ENCODE measurements around the gene CDHR1.

Gene CDHR1

DNA sequence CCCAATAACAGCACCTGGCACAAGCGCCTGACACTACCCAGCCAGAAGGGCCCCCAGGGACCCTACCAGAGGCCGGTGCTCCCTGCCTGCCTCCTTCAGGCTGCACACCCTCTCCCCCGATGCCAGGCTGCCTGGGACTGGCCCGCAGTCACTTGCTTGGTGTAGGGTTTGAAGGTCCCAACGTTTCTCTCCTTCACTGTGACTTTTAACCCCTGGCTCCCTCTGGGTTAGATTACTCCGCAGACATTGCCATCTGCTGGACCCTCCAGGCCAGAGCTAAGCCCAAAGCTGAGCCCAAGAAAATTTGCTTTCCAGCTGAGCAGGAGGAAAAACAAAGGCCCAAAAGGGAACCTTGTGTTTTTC is 6.9 kb downstream of the CDHR1 start:
- no peak for DNase-seq (ENCODE audit: low read depth)

DNA sequence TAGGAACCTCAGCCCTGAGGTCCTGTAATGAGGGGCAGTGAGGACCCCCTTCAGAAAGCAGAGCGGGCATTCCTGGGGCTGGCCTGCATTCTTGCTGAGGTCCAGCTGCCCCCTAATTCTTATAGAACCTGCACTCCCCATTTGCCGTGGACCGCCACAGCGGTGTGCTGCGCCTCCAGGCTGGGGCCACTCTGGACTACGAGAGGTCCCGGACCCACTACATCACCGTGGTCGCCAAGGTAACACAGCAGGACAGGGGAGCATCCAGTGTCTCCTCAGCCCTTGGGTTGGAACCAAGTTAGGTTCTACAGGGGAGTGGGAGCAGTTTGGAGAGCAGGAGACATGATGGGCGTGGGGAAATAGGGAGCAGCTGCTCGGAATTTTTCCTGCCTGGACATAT is 7.3 kb downstream of the CDHR1 start:
- no peak for DNase-seq (ENCODE audit: low read depth)

DNA sequence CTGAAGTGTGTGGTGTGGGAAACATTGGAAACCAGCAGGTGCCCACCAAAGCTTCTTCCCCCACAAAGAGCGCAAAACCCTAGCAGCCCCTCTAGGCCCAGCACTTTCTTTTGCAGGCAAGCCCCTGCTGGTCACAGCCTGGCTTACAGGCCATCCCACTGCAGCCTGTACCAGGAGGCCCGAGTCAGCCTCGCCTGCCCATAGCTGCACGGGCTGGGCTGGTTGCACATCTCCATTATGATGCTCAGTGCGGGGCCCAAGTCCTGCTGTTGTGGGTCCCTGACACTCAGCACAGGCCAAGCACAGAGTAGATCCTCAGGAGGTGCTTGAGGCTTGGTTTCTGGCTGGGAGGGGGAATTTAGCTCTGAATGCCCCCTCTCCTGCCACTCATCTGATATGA is 8.0 kb downstream of the CDHR1 start:
- no peak for DNase-seq (ENCODE audit: low read depth)

DNA sequence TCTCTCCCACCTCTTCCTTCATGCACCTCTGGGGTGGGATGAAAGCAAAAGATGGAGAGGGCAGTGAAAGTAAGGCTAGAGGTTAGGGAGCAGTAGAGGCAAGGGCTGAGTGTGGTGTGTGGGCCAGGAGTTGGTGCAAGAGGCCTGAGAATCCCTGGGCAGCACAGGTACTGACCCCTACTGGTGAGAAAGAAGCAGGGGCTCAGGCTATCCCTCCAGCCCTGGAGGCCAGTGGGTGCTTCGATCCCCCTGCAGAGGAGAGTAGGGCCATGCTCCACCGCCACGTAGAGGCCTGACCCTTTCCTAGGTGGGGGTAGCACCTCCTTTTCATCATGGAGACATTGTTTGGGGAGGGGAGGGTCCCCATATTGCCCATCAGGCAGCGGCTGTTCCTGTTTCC is 9.8 kb downstream of the CDHR1 start:
- DNase-seq (ENCODE audit: low read depth): no peak

DNA sequence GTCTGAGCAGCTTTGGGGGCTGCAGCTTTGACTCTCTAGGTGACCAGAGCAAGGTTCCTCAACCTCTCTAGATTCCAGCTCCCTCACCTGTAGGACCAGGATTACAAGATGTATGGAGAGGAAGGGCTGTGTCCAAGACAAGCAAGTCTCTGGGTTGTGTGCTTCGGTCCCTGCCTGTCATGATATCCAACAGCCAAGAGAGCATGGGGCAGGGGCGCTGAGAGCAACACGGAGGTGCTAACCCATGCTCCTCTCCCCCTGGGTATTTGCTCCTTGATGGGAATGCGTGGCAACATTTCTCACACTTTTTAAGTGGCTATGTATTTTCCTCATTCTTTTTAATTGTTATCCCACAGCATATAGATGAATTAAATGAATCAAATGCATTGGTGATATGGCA is 10.3 kb downstream of the CDHR1 start:
- DNase-seq (ENCODE audit: low read depth): no peak

DNA sequence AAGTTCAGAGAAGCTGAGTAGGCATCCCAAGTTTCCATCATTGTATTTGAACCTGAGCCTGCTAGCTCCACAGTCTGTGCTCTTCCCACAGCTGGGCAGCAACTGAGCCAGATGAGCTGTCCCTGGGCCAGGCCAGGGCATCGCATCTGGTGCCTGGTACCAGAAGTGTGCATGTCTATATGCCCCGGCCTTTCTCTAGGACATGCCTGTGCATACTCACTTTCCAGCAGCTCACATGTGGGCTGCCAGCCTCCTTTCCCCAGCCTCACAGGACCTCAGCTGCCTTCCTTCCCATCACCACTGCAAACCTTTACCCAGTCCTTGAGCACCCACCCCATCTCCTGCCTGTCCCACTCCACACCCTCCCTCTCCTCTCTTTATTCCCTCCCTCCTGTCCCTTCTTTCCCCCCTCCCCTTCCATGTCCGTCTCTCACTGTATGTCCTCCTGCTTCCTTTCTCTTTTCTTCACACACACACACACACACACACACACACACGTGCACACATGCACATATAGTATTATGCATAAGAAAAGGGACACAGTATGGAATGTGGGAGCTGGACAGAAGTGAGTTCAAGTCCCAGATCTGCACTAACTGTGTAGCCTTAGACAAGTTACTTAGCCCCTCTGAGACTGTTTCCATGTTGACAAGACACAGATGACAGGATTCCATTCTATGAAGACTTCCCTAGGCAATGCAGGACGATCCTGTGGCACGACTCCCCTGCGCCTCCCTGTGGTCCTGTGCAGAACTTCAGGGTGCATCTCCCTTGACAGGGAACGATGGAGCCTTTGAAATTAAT is 10.9 kb downstream of the CDHR1 start:
- no peak for DNase-seq (ENCODE audit: low read depth)

DNA sequence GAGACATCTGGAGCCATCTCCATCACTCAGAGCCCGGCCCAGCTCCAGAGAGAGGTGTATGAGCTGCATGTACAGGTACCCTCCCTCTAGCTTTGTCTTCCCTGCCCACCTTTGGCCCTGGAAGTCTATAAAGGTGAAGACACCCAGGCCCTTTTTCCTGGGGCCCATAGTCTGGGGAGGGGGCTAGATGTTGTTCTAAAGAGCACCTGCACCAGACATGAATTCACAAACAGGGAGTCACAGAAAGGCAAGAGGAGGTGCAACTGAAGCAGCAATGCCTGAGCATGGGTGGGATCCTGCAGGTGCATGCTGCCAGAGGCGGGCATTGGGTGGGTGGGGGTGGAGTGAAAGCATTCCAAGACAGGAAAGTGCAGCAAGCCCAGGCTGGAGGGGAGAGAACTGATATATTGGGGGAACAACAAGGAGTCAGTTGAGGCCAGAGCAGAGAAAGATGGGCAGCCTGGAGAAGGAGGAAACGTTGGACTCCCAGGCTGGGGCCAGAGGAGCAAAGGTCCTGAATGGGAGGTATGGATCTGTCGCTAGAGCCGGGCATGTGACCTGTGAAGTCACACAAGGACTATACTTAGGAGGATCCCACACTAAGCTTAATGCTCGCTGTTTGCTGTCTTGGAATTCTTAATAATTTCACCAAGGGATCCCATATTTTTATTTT is 11.7 kb downstream of the CDHR1 start:
- no peak for DNase-seq (ENCODE audit: low read depth)

DNA sequence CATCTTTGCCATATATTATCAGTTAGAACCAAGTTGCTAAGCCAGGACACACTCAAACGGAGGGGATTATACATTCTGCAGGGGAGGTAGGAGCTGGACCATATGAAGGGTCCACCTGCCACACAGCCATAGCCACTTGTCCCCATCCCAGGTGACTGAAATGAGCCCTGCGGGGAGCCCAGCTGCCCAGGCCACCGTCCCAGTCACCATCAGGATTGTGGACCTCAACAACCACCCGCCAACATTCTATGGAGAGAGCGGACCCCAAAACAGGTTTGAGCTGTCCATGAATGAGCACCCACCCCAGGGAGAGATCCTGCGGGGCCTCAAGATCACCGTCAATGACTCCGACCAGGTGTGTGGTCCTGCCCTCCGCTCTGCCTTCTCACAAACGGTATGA is 13.7 kb downstream of the CDHR1 start:
- no peak for DNase-seq (ENCODE audit: low read depth)

DNA sequence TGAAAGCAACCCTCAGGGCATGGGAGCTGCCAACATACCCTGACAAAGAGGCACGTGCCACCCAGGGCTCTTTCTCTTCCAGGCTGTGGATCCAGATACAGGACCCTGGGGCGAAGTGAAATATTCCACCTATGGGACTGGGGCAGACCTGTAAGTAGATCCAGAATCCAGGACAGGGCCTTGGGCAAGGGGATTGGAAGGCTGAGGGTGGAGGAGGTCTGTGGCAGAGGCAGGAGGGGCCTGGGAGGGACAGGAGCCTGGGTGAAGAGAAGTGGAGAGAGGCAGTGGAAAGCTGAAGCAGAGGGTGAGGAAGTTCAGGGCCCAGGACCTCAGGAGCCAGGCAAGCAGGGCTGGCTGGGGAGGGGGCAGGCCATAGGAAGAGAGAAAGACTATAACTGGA is 17.2 kb downstream of the CDHR1 start:
- DNase-seq (ENCODE audit: low read depth): no peak

DNA sequence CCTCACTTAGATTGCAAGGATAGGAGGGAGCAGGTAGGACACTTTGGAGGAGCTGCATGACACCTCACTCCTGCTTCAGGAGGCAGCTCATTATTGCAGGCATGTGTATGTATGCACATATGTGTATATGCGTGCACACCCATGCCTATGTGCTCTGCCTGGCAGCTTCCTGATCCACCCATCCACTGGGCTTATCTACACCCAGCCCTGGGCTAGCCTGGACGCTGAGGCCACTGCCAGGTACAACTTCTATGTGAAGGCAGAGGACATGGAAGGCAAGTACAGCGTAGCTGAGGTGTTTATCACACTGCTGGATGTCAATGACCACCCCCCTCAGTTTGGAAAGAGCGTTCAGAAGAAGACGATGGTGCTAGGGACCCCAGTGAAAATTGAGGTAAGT is 17.7 kb downstream of the CDHR1 start:
- no peak for DNase-seq (ENCODE audit: low read depth)

DNA sequence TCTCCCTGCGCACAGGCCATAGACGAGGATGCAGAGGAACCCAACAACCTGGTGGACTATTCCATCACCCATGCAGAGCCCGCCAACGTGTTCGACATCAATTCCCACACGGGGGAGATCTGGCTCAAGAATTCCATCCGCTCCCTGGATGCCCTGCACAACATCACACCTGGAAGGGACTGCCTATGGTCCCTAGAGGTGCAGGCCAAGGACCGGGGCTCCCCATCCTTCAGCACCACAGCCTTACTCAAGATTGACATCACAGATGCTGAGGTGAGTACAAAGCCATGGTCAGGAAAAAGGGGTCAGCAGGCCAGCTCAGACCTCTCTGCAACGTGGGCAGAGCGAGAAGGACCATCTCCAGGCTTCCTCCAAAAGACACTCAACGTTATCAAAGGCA is 18.7 kb downstream of the CDHR1 start:
- no peak for DNase-seq (ENCODE audit: low read depth)

DNA sequence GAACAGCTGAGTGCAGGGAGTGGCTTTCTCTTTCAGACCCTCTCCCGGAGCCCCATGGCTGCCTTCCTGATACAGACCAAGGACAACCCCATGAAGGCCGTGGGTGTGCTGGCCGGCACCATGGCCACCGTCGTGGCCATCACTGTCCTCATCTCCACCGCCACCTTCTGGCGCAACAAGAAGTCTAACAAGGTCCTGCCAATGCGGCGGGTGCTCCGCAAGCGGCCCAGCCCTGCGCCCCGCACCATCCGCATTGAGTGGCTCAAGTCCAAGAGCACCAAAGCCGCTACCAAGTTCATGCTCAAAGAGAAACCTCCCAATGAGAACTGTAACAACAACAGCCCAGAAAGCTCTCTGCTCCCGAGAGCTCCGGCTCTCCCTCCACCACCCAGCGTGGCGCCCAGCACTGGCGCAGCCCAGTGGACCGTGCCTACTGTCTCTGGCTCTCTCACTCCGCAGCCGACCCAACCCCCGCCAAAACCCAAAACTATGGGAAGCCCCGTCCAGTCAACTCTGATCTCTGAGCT is 19.8 kb downstream of the CDHR1 start:
- no peak for DNase-seq (ENCODE audit: low read depth)

DNA sequence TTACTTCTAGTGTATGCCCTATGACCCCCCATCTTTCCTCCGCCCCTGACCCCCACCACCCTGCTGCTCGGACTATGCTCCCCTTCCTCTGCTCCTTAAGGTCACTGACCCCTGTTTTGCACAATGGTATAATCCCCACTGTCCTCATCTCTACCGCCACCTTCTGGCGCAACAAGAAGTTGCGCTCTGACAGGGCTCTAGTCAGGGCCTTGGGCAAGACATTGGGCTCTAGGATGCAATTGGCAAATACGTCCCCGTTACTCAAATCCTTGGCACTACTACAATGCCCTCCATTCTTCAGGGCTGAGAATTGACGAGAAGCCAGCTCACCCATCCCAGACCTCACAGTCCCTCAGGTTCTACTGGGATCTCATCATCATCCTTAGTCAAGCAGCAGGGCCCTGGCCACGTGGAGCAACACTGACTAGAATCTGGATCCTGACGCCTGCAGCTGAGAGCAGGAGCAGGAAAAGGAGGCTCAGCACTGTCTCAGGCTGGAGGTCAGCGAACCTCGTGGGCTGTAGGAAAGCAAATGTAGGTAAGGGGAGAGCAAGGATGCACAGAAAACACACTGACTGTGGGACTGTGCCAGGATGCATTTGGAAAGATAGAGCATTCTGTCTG is 20.4 kb downstream of the CDHR1 start:
- no peak for DNase-seq (ENCODE audit: low read depth)

DNA sequence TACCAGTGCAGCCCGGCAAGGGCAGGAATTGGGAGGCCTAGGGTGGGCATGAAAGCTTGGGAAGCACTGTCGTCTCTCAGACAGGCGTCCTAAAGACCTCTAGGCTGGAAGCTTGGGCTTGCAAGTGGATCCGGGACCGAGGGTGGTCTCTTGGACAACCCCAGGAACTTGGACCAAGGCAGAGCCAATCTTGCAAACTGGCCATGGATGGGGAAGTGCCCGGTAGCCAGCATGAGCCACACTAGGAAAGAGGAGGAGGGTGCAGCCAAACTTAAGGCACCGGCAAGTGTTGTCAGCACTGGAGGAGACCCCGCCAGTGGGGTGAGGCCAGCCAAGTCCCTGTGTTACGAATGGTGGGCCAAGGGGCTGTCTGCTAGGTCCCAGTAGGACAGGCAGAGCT is 22.5 kb downstream of the CDHR1 start:
- no peak for DNase-seq (ENCODE audit: low read depth)

DNA sequence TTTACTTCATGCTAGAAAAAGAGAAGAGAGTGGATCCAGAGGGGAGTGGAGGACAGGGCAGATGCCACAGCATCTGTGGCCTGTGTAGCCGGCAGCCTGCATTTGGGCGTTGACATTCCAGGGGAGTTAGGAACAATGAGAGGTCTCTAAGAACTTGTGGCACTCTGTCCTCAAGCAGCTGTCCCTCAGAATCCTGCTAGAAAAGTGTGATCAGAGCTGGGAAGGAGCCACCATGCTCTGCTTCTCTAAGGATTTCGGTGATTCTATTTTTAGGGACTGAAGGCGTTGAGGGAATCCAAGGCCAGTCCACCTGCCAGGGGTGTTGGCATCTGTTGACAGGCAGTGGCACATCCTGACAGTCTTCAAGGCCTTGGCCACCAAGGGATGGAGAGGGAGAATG is 23.4 kb downstream of the CDHR1 start:
- DNase-seq (ENCODE audit: low read depth): no peak

DNA sequence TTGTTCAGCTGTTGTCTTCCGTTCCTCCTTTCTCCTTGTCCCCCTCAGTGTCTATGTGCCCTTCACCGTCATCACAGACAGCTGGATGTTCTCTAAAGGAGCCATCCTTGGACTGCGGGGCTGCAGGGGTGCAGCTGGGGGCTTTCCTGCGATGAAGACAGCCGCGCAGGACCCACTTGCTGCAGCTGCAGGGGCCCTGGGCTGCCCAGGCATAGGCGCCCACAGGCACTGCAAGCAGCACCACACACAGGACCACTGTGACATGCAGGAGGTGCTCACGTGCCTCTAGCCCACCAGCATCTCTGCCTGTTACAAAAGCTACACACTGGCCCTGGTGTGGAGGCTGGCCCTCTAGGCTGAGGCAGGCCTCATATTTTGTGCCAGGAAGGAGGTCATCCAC is 27.6 kb downstream of the CDHR1 start:
- DNase-seq (ENCODE audit: low read depth): no peak

DNA sequence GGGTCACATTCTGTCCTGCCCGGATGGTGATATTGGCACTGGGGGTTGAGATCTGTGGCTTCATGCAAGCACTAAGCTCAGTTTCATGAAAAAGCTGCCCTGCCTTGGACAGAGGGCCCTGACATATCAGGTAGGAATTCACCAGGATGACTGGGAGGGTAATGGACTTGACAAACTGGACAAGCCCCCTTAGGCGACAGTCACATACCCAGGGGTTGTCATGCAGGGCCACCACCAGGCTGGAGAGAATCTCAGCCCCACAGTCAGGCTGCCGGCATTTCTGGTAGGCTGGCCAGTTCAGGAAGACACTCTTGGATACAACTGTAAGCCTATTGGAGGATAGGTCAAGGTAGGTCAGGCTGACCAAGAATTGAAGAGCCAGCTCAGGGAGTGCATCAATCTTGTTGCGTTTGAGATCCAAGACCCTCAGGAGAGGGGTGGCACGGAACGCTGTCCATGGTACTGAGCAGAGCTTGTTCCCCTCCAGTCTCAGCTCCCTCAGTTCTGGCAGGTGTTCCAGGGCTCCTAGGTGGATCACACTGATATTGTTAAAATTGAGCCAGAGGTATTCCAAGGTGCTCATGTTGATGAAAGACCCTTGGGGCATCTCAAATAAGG is 30.2 kb downstream of the CDHR1 start:
- DNase-seq (ENCODE audit: low read depth): no peak

DNA sequence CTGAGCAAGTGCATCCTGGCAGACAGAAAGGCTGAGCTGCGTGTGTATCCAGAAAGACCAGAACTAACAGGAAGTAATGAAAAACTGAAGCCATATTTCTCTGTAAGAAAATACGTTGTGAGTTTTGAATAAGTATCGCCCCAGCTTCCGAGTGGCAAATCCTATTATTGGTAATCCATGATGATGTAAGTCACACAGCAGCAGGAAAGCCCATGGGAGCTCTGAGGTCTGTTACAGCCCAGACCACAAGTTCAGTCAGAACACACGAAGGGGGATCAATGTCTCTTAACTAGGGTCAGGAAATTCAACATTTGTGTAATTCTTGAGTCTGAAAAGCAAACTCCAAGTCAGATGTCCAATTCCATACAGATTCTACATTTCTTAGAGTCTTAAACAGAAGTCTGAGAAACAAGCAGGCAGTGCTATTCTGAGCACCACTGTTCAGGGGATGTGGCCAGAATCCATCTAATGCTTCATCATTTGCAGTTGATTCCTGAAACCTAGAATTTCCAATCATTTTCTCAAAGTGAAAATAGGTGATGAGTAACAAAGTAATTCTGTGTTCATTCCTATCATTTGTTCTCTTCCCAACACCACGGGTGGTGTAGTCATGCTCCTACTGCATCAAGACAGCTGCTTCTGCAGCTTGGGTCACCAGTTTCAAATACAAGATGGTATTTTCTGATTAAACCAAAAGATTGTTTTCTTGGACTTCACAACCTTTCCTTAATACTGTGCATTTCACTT is 31.3 kb downstream of the CDHR1 start, which contains the start of gene LRIT2:
TSS of gene LRIT2 (minus strand) at position 118 of the 747 bp plus-strand sequence. CDS start at position 94, 24 bp downstream.
- DNase-seq (ENCODE audit: low read depth): no peak

DNA sequence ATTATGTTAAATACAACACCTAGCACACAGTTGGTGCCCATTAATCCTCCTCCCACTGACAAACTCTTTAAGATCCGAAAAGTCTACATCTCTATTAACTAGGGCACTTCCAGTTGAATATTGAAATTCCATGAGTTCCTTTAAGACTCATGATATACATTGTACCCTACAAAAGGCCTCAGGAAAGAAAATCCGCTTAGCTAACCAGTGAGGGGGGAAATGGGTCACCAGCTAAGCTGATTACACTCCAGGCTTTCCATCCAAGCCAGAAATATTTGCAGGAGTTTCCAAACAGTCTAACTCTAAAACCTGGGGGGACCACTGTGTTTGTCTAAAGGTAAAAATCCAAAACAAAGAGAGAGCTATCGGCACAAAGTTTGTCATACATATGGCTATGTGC is 32.3 kb downstream of the CDHR1 start:
- DNase-seq (ENCODE audit: low read depth): no peak

DNA sequence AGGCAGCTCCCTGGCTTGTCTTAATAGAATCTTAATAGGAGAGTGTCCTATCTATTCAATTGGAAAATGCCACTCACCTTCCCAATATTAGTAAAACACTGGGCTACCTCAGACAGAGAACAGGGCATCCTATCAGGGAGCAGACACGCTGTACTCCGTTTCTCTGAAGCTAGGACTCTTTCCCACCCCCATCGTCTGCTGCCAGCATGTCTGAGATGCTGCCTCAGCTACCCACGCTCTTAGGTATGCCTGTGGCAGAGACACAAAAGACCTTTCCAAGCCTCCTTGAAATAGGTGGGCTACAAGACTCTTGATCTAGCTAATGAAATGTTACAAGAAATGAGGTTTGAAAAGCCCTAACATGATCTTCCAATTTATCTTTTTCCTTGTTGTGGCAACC is 33.5 kb downstream of the CDHR1 start:
- DNase-seq (ENCODE audit: low read depth): no peak

DNA sequence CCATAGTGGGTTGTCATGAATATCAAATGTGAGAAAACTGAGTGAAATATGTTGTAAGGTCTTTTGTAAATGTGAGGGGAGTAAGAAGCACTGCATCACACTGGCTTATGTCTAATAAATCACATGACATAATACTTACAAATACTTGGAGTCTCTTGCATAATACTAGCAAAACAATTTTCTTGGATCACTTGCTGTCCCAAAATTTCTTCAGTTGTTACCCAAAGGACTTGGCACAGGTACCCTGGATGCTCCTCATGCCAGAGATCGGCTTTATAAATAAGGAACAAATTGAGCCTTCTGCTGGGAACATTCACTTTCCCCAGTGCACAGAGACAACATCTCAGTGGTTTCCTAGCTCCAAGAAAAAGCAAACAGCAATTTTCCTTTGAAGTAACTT is 36.0 kb downstream of the CDHR1 start:
- no peak for DNase-seq (ENCODE audit: low read depth)

DNA sequence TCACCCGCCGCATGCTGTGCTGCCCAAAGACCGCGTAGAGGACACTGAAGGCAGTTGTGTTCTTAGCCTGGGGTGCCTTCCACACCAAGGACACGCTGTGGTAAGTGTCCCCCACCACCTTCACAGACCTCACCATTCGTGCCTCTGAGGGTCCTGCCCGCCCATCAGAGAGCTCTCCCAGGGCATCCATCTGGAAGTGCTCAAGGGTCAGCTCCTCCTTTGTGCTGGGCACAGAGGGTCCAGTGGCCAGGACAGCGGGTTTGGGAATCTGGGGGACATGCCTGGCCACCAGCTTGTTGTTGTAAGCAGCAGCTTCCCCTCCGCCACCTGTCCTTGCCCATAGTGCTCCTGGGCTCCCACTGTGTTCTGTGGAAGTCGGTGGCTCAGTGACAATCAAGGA is 38.0 kb downstream of the CDHR1 start:
- no peak for DNase-seq (ENCODE audit: low read depth)

All from T-helper 22 cell (primary cell).